GM21576 (cell line): ENCODE data around the gene EML4.
"Not testable (repeated sequence)": the region's sequence is repeated elsewhere in the genome, so short reads cannot be mapped to it uniquely, and the experiment has no call there.

Source experiments
- ATAC-seq: cut with Tn5 transposase; IDR thresholded peaks from one replicate; pipeline ENCODE4 v1.9.1; 2021; ENCODE audit warnings: mild to moderate bottlenecking, moderate library complexity; ENCODE audit not compliant: unreplicated experiment

EML4 gene

DNA sequence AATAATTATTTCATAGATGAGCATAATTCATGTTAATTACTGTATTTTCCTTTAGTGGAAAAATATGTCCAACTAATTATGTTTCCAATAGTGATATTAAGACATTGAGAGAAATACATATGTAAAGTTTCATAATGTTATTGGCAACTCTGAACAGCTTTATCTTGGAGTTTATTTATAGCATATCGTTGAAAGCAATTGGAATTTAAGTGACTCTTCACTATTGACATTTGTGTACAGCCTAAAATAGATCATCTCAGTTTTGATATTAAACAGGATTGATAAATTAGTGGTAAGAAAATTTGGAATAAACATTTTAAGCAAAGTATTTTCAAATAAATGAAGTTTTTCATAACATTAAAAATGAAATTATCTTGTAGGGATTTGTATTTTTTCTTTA, 79.7 kb downstream of the EML4 start:
- no peak for ATAC-seq

DNA sequence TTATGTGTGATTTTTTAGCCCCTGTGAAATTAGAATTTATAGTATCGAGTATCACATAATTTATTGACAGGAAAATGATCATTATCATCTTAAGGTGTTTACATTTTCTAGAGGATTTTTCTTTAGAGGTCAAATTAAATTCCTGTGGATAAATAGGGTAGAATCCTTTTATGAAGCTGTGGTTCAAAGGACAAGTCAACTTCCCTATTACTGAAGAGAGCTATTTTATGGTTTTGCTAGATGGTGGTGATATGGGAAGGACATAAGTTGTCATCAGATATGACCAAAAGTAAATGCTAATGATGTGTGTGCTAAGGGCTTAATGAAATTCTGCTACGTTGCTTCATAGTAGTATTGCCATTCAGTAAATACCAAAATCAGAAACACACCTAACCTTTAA, 80.1 kb downstream of the EML4 start:
- ATAC-seq = no peak

DNA sequence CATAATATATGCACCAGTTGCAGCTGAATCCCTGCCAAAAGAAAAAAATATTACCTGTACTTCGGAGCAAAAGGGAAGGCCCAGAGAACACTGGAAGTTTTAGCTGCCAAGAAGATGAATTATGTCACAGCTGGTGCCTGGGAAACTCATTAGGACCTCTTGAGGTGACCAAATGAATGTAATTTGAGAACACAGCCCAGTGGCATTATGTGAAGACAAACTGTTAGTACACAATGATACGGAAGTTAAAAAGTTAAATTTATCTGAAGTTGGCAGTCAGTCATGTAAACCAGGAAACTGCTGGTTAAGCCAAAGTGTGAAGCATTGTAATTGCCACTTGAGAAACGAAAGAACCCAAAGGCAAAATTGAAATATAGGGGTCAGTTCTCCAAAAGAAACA, 80.7 kb downstream of the EML4 start:
- ATAC-seq = no peak

DNA sequence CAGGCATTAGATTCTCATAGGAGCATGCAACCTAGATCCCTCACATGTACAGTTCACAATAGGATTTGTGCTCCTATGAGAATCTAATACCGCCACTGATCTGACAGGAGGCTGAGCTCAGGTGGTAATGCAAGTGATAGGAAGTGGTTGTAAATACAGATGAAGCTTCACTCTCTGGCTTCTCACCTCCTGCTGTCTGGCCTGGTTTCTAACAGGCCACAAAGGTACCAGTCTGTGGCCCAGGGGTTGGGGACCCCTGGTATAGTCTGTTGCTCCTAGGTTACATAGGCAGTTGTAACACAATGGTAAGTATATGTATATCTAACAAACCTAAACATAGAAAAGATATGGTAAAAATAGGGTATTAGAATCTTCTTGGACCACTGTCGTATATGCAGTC, 81.8 kb downstream of the EML4 start:
- no peak for ATAC-seq

DNA sequence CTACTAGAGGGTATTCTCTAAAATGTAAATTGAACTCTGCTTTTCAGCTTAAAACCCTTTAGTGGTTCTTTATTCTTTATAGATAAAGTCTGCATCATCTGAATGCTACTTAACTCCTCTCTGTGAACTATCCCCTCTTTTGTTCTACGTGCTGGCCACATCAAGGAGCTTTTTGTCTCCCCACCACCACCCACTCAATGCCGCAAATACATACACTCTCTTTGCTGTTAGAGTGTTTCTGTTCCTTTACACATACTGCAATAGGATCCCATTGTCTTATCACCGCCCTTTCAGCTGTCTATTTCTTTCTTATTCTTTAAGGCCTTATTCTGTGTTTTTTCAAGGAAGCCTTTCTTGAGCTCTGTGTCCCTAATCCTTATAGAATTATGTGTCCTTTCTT, 83.3 kb downstream of the EML4 start:
- no peak for ATAC-seq

DNA sequence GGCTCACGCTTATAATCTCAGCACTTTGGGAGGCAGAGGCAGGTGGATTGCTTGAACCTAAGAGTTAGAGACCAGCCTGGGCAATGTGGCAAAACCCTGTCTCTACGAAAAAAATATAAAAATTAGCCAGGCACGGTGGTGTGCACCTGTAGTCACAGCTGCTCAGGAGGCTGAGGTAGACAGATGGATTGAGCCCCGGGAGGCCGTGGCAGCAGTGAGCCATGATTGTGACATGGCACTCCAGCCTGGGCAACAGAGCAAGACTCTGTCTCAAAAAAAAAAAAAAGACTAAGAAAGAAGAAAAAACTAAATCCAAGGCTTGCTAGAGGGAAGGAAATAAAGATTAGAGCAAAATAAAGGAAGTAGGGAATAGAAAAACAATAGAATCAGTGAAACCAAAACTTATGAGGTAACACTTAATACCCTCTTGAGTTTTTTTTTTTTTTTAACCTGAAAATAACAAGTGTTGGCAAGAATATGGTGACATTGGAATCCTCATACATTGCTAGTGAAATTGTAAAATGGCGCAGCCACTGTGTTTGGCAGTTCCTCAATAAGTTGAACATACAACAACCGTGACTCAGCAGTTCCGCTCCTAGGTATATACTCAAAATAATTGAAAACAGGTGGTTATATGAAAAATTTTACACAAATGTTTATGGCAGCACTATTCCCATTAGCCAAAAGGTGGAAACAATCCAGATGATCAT, 85.2 kb downstream of the EML4 start:
- ATAC-seq = no peak

DNA sequence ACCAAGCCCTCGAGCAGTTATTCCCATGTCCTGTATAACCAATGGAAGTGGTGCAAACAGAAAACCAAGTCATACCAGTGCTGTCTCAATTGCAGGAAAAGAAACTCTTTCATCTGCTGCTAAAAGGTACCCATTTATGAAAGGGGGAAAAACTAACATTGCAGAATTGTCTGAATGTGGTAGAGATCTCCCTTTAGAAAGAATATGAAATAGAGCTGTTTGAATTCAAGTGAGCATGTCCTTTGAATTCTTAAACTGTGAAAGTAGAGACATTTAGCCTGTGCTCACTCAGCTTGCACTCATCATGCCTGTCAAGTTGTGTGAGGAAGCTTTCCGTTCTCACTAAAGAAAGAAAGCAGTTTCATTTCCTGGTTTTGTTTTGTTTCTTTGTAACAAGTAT, 87.4 kb downstream of the EML4 start:
- peak; percentile 84 for ATAC-seq

DNA sequence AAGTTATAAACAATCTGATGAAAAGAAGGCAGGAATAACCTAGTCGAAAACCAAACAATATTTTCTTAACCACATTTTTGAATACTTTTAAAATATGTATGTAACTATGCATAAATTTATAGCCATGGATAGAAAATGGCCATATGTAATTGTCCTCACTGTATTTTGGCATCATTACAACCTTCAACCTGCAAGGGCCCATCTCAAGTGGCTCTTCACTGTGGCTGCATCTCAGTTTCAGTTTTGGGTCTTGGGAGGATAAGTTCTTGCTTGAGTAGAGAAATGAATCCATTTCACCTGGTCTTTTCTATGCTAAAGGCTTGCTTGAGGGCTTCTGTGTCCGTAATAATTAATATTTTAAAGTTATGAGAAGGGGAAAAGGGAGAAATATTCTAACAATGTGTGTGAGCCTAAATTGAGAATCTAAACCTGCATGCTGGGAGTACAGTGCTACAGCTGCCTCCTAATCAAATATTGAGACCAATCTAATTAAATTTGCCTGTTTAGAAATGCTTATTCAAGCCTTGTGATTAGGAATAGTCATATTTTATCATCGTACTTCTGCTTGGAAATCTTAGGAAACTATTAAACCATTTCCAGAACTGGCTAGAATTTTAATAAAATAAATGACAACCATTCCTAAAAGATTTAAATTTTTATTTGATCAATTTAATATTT, 92.5 kb downstream of the EML4 start:
- ATAC-seq = no peak

DNA sequence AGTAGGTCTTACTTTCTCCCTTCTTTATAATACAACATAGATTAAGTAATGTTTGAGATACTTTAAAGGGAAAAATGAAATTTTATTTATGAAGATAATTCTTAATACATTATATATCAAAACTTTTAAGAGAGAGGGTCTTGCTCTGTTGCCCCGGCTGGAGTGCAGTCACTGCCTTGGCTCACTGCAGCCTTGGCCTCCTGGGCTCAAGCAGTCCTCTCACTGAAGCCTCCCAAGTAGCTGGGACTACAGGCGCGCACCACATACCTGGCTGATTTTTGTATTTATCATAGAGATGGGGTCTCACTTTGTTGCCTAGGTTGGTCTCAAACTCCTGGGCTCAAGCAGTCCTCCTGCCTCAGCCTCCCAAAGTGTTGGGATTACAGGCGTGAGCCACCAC, 97.1 kb downstream of the EML4 start:
- ATAC-seq = no peak

DNA sequence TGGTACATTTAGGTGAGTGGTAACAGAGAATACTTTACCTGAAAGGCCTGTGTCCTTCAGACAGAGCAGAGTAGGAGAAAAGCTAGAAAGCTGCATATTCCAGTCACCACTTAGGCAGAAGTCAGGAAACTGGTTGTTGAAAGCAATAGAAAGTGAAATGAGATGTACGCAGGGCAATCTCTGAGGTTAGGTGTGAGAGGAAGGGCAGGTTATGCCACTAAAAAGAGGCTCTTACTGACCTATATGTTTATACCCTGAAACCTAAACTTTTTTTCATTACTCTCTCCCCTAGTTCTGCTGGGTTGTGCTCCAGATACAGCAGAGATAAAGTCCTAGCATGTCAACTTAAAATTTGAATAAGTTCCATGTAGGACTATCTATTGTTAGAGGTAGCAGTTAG, 98.4 kb downstream of the EML4 start:
- ATAC-seq = no peak

DNA sequence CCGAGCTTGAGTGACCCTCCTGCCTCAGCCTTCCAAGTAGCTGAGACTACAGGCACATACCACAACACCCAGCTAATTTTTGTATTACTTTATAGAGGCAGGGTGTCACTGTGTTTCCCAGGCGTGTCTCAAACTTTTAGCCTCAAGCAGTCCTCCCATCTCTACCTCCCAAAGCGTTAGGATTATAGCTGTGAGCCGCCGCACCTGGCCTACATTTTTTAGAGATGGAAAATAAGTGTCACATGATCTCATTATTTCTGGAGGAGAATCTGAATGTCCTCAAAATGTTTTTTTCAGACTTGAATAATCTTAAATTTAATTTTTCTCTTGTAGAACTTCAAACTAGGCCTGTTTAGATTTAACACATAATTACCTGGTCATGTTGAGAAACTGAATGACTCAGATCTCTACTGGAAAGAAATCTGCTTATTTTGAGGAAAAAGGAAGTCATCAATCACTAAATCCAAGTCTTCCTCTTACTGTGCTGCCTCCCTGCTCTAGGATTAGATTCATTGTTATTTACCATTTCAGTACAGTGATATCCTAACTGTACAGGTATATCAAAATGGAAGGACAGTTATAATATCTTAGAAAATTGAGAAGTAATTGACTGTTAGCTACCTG, 99.5 kb downstream of the EML4 start:
- no peak for ATAC-seq

DNA sequence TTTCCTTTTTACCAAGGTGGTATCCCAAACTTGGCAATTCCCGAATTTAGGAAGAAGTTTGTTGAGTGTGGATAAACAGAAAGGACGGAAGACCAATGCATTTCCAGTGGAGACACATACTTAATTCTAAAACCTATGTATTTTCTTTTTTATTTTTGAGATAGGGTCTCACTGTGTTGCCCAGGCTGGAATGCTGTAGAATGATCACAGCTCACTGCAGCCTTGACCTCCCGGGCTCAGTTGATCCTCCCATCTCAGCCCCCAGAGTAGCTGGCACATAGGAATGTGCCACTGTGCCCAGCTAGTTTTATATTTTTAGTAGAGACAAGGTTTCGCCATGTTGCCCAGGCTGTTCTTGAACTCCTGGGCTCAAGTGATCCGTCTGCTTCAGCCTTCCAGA, 101.6 kb downstream of the EML4 start:
- no peak for ATAC-seq

DNA sequence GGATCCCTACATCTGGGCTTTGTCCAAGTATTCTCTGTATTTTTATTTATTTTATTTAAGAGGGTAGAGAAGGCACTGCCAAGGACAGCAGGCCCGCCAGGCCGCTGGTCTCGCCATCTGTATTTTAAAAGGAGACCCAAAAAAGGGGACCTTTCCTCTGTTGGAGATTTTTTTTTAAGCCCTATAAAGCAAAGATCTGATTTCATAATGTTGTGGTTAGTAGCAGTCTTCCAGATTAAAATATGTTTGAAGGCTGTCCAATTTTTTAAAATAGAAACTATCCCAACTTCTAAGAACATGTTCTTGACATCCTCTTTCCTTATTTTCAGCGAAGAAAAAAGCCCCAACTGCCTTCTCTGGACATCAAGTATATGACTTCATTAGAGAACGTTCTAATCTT, 102.1 kb downstream of the EML4 start:
- ATAC-seq = not testable (repeated sequence)

DNA sequence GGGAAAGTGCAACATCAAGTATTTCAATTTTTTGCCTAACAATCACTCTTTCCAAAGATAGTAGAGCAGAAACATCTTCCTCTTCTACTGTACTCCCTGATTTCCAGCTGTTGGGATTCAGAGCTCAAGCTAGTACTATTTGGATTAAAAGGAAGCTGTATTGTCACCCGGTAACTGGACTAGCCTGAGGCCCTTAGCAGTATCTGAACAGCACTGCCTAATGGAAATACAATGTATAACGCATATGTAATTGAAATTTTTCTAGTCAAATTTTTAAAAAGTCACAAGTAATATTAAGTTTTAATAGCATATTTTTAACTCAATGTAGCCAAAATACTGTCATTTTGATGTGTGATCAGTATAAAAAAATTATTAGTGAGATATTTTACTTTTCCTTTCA, 105.7 kb downstream of the EML4 start:
- ATAC-seq = no peak

DNA sequence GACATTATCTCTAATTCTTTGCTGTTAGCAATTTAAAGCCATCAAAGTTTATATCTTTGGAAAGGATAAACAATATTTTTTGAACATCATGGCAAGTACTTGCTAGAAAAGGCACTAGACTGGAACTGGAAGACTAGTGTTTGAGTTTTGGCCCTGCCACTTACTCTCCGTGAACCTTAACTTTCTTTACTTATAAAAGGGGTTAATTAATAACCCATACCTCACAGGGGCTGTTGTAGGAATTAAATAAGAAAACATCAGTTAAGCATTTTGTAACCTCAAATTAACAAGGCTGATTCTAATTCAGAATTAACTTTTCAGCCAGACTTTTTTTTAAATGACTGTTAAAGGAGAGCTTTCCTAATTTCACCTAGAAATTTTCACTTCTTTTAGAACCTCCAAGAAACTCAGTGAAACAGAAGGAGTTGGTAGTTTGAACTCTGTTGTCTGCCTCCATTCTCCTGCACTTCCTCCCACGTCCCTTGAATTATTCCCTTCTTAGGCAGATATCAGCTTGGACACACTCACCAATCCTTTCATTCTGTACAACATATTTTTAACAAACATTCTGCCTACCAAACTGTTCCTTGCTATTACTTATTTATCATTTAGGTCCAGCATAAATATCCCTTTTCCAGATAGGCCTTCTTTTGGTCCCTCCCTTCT, 112.4 kb downstream of the EML4 start:
- ATAC-seq = no peak

DNA sequence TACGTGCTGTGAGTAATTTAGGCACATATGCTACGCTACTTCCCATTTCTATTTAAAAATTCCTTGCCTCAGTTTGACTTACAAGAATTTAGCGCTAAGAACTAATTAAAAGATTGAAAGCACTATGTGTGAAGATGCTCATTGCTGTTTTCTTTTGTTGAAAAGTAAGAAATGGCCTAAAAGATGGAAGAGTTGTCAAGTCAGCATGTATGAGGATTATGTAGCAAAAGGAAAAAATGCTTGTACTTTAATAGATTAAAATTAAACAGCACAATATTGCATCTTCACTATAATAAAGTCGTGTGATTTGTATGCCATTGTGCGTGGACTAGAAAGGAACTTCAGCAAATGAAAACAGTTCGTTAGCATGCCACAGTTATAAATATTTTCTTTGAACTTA, 114.9 kb downstream of the EML4 start:
- ATAC-seq = no peak

DNA sequence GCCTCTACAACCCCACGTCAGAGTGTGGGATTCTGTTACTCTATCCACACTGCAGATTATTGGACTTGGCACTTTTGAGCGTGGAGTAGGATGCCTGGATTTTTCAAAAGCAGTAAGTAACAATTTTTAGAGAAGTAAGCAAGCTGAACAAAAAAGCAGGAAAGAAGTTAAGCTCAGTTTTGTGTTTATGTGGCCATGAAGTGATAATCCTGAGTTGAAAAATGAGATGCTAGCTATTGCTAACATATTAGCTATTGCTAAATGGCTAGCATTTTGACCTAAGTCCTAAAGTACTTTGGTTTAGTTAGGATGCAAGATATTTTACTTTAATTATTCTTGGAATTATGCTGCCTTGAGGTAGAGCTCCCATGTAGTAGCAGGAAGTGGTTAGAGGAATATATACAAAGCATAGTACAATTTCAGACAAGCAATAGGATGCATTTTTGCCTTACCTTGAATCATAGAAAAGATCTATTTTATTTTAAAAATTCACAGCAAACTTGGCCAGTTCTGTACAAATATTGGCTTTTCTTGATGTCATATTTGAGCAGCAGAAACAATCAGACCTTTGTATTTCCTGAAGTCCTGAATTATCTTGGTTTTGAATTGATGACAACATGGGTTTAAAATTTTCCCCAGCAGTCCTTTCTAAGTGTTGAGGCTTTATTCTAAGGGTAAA, 117.3 kb downstream of the EML4 start:
- no peak for ATAC-seq

DNA sequence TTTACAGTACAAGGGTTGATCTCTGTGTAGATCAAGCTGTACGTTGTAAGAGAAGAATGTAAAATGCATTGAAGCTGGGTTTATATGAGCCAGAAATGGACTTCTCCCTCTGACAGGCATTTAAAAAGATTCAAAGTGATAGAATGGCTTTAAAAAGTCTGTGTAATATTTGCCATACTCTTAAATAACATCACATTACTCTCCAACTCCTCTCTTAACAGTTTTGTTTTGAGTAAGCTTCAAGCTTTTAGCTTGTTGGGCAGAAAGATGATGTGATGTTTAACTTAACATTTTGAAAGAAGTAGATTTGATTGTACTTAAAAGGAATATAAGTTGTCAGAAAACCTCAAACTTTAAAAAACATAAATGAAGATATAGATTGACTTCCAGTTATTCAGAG, 119.7 kb downstream of the EML4 start:
- ATAC-seq = no peak

DNA sequence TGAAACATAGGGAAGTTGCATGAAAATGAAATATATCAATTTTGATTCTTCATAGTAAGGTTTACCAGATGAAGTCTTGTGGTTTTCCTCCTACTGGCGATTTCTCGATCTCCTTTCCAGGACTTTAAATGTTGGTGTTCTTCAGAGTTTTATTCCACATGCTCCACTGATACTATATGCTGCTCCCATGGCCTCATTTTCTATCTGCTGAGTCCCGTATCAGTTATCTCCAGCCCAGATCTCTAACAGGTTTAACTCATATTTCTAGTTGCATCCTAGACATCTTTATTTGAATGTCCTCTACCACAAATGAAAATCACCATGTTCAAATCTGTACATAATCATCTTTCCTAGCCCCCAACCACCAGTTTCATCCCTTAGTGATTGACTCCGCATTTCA, 120.1 kb downstream of the EML4 start:
- no peak for ATAC-seq

DNA sequence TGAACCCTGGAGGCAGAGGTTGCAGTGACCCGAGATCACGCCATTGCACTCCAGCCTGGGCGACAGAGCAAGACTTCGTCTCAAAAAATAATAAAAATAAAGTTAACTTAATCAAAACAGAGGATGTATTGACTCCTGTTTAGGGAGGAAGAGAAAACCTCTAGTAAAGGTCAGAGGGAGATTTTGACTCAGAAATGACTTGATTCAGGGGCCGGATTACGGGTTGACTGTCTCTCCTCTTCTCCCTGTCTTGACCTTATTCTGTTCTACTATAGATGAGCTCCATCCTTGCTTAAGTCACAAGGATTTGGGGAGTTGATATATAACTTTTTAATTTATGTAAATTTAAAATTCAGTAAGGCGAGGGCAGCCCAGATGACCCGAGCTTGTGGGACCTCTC, 120.9 kb downstream of the EML4 start:
- ATAC-seq = no peak

DNA sequence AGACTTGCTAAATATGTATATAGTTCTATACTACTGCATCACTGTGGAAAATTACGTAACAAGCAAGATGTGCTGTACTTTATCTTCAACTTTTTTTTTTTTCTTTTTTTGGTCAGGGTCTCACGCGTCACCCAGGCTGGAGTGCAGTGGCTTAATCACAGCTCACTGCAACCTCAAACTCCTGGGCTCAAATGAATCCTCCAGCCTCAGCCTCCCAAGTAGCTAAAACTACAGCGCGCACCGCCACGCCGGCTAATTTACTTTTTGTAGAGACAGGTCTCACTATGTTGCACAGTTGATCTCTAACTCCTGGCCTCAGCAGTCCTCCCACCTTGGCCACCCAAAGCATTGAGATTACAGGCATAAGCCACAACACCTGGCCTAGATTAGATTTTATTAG, 123.9 kb downstream of the EML4 start:
- no peak for ATAC-seq
